Activated CD4-positive, alpha-beta T cell treated with anti-CD3 and anti-CD28 coated beads, Interleukin-2, Interleukin-4, amounts not matched to agents 100 ng/mL and 50 ng/mL, durations not matched to agents 16 hours and 8 hours (primary cell): ENCODE measurements around the gene OSTF1.

ENCODE experiments used
- DNase-seq: peaks from one replicate; pipeline ENCODE4 v3.0.0-alpha.2; 2020; ENCODE audit warnings: low spot score

OSTF1 gene

GRCh38 chr9:75121914-75122558 lies 33.7 kb downstream of the OSTF1 start:
- no peak for DNase-seq

- no peak for DNase-seq
Observed at GRCh38 chr9:75123696-75124095, 35.4 kb downstream of the OSTF1 start.

DNA sequence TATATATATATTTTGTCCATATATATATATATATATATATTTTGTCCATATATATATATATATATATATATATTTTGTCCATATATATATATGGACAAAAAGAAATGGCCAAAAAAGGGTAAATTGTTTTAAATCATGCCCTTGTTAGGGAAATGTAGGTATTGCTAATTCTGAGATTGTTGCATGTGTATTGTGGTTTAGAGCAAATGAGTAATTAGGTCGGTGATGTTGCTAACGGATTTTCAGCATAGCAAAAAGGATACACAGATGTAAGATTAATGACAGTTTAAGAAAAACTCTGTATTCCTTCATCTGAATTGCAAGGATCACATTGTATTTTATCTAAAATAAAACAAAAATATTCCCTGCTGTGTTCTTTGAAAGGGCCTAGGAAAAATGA lies 40.2 kb downstream of the OSTF1 start:
- DNase-seq: peak; percentile 79

DNA sequence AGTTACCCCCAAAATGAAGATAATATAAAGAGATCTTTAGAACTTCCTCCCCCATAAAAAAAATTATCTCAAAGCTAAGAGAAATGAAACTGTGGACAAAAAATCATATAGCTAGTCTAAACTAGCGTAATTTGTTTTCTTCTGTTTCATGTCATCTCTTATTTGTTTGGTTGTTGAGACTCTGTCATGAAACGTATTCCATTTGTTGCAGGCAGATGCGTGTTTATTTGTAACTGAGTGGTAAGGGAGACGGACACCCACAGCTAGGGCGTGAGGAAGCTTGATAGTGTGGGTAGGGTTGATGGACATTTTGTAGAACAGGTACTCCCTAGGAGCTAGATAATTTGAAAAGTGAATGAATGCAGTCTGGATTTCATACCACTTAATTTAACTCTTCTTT lies 41.9 kb downstream of the OSTF1 start:
- no peak for DNase-seq

DNA sequence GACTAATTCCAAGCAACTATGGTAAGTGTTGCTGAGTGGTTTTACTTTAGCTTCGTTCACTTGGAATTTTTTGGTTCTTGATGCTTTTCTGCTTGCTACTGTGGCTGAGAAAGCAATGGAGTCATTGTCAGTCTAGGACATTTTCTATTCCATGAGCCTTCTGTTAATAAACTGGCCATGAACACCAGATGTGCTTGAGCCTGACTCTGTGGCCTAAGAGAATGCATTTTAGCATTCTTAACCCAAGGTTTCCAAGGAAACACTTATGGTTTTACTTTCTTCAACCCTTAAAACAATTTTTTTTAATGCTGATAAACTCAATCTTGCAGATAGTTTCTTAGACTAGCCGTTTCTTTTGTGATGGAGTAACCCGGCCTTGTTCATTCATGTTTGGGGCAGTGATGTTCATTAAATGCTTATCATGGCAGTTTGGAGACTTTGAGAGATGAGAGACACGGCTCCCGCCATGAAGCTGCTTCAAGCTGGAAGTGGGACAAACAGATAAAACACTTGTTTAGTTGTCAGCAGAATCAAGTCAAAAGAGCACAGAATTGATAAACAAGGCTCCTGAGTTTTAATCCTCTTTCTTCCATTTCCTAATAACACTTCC lies 42.4 kb downstream of the OSTF1 start:
- no peak for DNase-seq

DNA sequence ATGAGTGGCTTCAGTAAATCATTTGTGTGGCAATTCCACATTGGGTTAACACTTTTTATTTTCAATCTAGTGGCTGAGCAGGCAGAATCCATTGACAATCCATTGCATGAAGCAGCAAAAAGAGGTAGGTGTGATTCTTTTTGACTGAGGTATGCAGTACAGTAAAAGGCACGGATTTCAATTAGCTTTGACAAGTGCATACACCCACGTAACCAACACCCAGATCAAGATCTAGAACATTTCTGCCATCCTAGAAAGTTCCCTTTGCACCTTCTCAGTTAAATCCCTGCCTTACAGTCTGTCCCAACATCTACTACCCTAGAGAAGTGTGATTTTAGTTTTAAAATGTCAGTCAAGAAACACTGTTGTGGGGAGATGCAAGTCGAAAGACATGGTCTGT lies 43.4 kb downstream of the OSTF1 start:
- no peak for DNase-seq

DNA sequence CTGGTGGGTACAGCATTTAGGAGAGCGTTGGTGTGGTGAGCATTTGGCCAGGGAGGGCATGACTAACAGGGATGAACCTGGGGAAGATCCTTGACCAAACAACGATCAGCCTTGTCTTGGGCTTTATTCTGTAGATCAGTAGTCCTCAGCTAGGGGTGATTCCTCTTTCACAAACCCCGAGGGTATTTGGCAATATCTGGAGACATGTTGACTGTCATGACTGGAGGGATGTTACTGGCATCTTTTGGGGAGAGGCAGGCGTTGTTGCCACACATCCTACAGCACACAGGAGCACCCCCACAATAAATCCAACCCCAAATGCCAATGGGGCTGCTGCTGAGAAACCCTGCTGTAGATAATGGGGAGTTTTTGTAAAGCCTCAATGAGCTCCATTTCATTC lies 43.9 kb downstream of the OSTF1 start:
- DNase-seq: no peak

- DNase-seq: no peak
Observed at GRCh38 chr9:75133396-75133795, 45.1 kb downstream of the OSTF1 start.

- DNase-seq: no peak
Observed at GRCh38 chr9:75134495-75134894, 46.2 kb downstream of the OSTF1 start.

DNA sequence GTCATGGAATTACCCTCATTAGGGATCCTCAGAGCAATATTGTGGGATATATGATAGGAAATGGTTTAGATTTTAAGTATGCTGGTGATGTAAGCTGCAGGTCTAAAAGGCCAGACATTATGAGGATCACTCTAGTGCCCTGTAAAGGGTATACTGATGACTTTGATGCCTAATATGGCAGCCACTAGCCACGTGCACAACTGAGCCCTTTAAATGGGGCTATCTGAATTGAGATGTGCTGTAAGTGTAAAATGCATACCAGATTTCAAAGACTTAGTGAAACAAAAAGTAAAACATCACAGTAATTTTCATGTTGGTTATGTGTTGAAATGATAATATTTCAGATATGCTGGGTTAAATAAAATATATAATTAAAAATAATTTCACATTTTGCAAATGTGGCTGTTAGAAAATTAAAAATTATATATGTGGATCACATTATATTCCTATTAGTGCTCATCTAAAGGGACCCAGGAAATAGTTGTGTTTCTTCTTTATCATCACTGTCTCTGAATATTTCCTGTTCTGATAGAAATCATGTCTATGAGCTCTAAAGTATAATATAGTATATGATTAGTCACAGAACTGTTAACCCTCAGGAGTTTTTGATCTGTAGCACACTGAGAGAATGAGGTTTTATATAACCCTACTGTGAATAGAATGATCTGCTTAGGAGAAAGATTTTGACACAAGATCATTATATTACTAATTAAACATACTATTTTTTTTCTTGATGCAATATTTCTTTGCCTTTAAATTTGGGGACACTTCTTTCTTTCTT lies 50.1 kb downstream of the OSTF1 start:
- no peak for DNase-seq

DNA sequence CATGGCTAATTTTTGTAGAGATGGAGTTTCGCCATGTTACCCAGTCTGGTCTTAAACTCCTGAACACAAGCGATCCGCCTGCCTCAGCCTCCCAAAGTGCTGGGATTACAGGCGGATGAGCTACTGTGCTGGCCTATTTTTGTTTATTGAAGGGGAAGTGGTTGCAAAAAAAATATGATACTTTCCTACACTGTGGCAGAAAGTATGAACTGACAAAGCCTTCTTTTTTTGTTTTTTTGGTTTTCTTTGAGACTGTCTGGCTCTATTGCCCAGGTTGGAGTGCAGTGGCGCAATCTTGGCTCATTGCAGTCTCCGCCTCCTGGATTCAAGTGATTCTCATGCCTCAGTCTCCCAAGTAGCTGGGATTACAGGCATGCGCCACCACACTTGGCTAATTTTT lies 50.9 kb downstream of the OSTF1 start:
- no peak for DNase-seq

- DNase-seq: no peak
Observed at GRCh38 chr9:75140261-75140660, 51.9 kb downstream of the OSTF1 start.

DNA sequence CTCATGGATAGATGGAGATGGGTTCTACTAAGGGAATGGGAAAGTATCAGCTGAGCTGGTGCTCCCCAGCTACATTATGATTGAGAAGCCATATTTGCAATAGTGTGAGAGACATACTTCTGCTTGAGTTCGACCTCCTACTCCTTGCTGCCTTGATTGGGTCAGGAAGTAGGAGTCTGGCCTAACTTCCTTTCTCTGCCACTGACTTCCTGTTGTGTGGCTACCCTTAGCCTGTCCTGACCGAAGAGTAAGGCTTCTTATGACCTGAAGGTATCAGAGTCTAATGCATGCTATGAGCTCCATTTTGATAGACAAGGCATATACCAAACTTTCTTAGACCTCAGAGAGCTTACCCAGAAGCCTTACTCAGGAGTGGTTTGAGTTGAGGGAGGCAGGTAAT lies 53.9 kb downstream of the OSTF1 start:
- DNase-seq: peak; percentile 49

GRCh38 chr9:75146229-75146628 lies 57.9 kb downstream of the OSTF1 start:
- no peak for DNase-seq

DNA sequence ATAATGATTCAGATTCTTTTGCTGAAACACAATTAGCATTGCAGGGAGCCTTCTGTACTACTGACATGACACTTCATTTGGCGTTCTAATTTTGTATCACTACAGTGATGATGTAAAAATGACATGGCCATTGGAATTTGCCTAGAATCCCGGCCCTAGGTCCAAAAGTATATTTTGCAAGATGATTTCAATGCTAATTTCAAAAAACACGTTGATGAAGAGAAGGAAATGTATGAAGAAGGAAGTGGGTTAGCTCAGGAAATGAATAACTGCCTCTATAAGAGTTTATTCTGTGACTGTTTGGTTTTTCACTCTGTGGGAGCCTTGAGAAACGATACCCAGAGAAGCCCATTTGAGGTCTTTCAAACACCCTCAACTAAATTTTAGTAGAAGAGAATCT lies 59.3 kb downstream of the OSTF1 start:
- peak; percentile 70 for DNase-seq

GRCh38 chr9:75148561-75148960 lies 60.2 kb downstream of the OSTF1 start:
- peak; percentile 89 for DNase-seq

DNA sequence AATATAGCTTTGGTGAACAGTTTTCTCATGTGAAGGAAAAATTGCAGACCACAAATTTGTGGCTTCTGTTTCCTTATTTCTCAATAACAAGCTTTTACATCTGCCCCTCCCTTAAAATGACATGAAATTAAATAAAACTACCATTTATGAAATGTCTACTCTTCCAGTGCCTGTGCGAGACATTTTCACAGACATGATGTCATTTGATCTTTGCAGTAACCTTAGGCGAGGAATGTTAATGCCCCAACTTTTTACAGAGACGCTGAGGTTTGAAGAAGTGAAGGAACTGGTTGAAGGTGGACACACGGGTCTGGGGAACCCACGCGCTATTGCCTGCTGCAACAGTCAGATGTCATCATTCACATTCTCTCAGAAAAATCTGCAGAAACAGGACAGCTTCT lies 61.5 kb downstream of the OSTF1 start:
- DNase-seq: no peak

DNA sequence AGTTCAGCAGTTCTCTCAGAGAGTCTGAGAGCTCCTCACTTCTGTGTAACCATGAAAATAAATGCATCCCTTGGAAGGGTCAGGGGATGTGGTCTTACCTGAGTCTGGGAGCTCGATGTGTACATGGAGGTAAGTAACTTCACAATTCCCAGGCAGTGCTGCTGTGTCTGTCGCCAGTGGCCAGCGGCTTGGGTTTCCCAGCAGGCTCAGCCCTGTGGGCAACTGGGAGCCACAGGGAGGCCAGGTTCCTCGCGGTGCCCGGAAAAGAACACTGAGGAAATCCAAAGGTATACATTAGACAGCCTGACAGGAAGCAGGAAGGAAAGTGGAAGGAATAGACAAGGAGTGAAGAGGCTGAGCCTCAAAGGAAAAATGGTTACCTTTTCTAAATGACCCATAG lies 62.2 kb downstream of the OSTF1 start:
- DNase-seq: no peak

DNA sequence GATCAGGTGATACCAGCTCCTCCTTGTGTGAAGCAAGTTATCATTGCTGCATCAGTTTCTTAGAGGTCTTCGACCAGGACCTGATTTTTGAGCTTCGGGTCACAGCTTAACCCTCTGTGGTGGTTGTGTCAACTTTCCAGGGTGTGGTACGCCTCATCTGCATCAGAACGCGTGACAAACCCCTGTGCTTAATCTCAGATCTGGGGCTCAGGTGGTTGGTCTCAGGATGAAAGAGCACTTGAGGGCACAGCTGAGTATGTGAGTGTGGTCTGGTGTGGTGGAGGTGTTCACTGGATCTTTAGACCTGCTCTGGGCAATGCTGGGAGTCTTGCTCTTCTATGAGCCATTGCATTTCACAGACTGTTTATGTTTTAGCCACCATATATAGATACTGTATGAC lies 64.1 kb downstream of the OSTF1 start:
- peak; percentile 90 for DNase-seq

- DNase-seq: no peak
Observed at GRCh38 chr9:75156858-75157257, 68.5 kb downstream of the OSTF1 start.

GRCh38 chr9:75161116-75161857 lies 73.0 kb downstream of the OSTF1 start:
- DNase-seq: no peak

GRCh38 chr9:75163764-75164163 lies 75.5 kb downstream of the OSTF1 start:
- DNase-seq: no peak

- DNase-seq: no peak
Observed at GRCh38 chr9:75164573-75164972, 76.3 kb downstream of the OSTF1 start.
